ENCODE measurements around the gene ADAMTSL2. TPM values are rescaled to one million over a fixed set of nuclear protein-coding genes. Genes with fewer than 3 reads are reported as not detected.

Gene ADAMTSL2
- total RNA-seq, 2 donors from 2014 or later: 0.18 to 0.93 TPM

- Mint-ChIP-seq H3K4me3 (no peak overlapping the region), H3K4me1 (no peaks in the 10 kb centered on the region)
These were observed 58.4 kb downstream of the ADAMTSL2 start for GRCh38 chr9:133592731-133593409.

GRCh38 chr9:133593587-133594253 is 59.2 kb downstream of the ADAMTSL2 start:
- no peak for DNase-seq
- Histone ChIP-seq H3K36me3 (ENCODE audit: control insufficient read depth, insufficient read depth, low read length) (no peaks in the 10 kb centered on the region), H3K9me3 (ENCODE audit: control insufficient read depth, low read length) (peaks cover 9% of the 10 kb centered on the region), H3K4me1 (ENCODE audit: control insufficient read depth, insufficient read depth, low read length) (no peaks in the 10 kb centered on the region), H3K9ac (ENCODE audit: extremely low read depth, low read length, poor library complexity, severe bottlenecking) (no peak overlapping the region), H3K4me3 (ENCODE audit: low read length) (no peak overlapping the region), H3K27me3 (ENCODE audit: control insufficient read depth, insufficient read depth, low read length, poor library complexity, severe bottlenecking) (no peaks in the 10 kb centered on the region), H3K27ac (ENCODE audit: low read depth, low read length) (no peak overlapping the region)
- H3K27ac Mint-ChIP-seq: no peak overlapping the region
- no peak overlapping the region for H3K4me3 Mint-ChIP-seq
- no peaks in the 10 kb centered on the region for H3K4me1 Mint-ChIP-seq
- peaks cover 30% of the 10 kb centered on the region for H3K9me3 Mint-ChIP-seq
- WGBS, 2 experiments (ENCODE audit: insufficient coverage in 1 of 2, insufficient read length in 1 of 2): 90 to 95% methylated on average over 11 to 15 of the region's 15 CpGs
- H3K36me3 Mint-ChIP-seq (ENCODE audit: low read depth): no peaks in the 10 kb centered on the region
- TF ChIP-seq CTCF (conservative IDR thresholded peaks at IDR 0.05): no peak
- peaks cover 12% of the 10 kb centered on the region for H3K27me3 Mint-ChIP-seq (ENCODE audit: insufficient read depth)

More at GRCh38 chr9:133592731-133593409, 58.4 kb downstream of the ADAMTSL2 start:
- Histone ChIP-seq H3K9ac (ENCODE audit: extremely low read depth, low read length, poor library complexity, severe bottlenecking) (no peak overlapping the region), H3K9me3 (ENCODE audit: control insufficient read depth, low read length) (peaks cover 9% of the 10 kb centered on the region), H3K27ac (ENCODE audit: low read depth, low read length) (no peak overlapping the region), H3K36me3 (ENCODE audit: control insufficient read depth, insufficient read depth, low read length) (no peaks in the 10 kb centered on the region), H3K27me3 (ENCODE audit: control insufficient read depth, insufficient read depth, low read length, poor library complexity, severe bottlenecking) (no peaks in the 10 kb centered on the region), H3K4me3 (ENCODE audit: low read length) (no peak overlapping the region), H3K4me1 (ENCODE audit: control insufficient read depth, insufficient read depth, low read length) (no peaks in the 10 kb centered on the region)
- 83 to 90% methylated on average over 9 to 17 of the region's 17 CpGs for WGBS, 2 experiments (ENCODE audit: insufficient coverage in 1 of 2, insufficient read length in 1 of 2)
- H3K36me3 Mint-ChIP-seq (ENCODE audit: low read depth): no peaks in the 10 kb centered on the region
- no peak overlapping the region for H3K27ac Mint-ChIP-seq
- DNase-seq: no peak
- peaks cover 27% of the 10 kb centered on the region for H3K9me3 Mint-ChIP-seq
- H3K27me3 Mint-ChIP-seq (ENCODE audit: insufficient read depth): peaks cover 12% of the 10 kb centered on the region
- TF ChIP-seq CTCF (conservative IDR thresholded peaks at IDR 0.05): peak; percentile 53

GRCh38 chr9:133594310-133594709 is 59.8 kb downstream of the ADAMTSL2 start:
- H3K4me3 Mint-ChIP-seq: no peak overlapping the region
- H3K27ac Mint-ChIP-seq: no peak overlapping the region
- H3K27me3 Mint-ChIP-seq (ENCODE audit: insufficient read depth): peaks cover 12% of the 10 kb centered on the region
- Histone ChIP-seq H3K9ac (ENCODE audit: extremely low read depth, low read length, poor library complexity, severe bottlenecking) (no peak overlapping the region), H3K36me3 (ENCODE audit: control insufficient read depth, insufficient read depth, low read length) (no peaks in the 10 kb centered on the region), H3K4me1 (ENCODE audit: control insufficient read depth, insufficient read depth, low read length) (no peaks in the 10 kb centered on the region), H3K27ac (ENCODE audit: low read depth, low read length) (no peak overlapping the region), H3K4me3 (ENCODE audit: low read length) (no peak overlapping the region), H3K27me3 (ENCODE audit: control insufficient read depth, insufficient read depth, low read length, poor library complexity, severe bottlenecking) (no peaks in the 10 kb centered on the region), H3K9me3 (ENCODE audit: control insufficient read depth, low read length) (peaks cover 9% of the 10 kb centered on the region)
- TF ChIP-seq CTCF (conservative IDR thresholded peaks at IDR 0.05): no peak
- H3K4me1 Mint-ChIP-seq: no peaks in the 10 kb centered on the region
- no peak for DNase-seq
- peaks cover 30% of the 10 kb centered on the region for H3K9me3 Mint-ChIP-seq
- no peaks in the 10 kb centered on the region for H3K36me3 Mint-ChIP-seq (ENCODE audit: low read depth)
- WGBS, 2 experiments (ENCODE audit: insufficient coverage in 1 of 2, insufficient read length in 1 of 2): 90 to 92% methylated on average over 2 of the region's 2 CpGs

Data from endodermal cell (in vitro differentiated cells).